RWPE2 (cell line): ENCODE data around the gene VSX2.
A peak's percentile ranks its signal among the peaks of the same experiment; 100 is the strongest.

ENCODE experiments used
- ATAC-seq: fragments of 200-7000 bp; cut with Tn5 transposase; 3 replicates; pipeline ENCODE4 v1.9.1; 2021; ENCODE audit warnings: low read depth
- DNase-seq: peaks from one replicate; pipeline ENCODE4 v3.0.0-alpha.2; 2020; ENCODE audit warnings: low spot score
- H3K27ac ChIP-seq: fragments of 450-650 bp; 2 replicates; pipeline ENCODE4 v1.5.1; 2017; ENCODE audit warnings: mild to moderate bottlenecking; ENCODE audit not compliant: poor library complexity, severe bottlenecking
- H3K27me3 ChIP-seq: fragments of 250-450 bp; sonication (Bioruptor Pico); 2 replicates; pipeline ENCODE4 v1.5.1; 2021; ENCODE audit warnings: mild to moderate bottlenecking, moderate library complexity; ENCODE audit not compliant: insufficient read depth, poor library complexity, severe bottlenecking
- H3K36me3 ChIP-seq: fragments of 250-450 bp; sonication (Bioruptor Pico); 2 replicates; pipeline ENCODE4 v1.5.1; 2020; ENCODE audit warnings: low read depth, mild to moderate bottlenecking, moderate library complexity
- H3K4me1 ChIP-seq: fragments of 250-450 bp; sonication (Bioruptor Pico); 2 replicates; pipeline ENCODE4 v1.5.1; 2021; ENCODE audit warnings: mild to moderate bottlenecking, moderate library complexity; ENCODE audit not compliant: insufficient read depth, poor library complexity, severe bottlenecking
- H3K4me3 ChIP-seq: fragments of 250-450 bp; sonication (Bioruptor Pico); 2 replicates; pipeline ENCODE4 v1.5.1; 2021; ENCODE audit warnings: mild to moderate bottlenecking, moderate library complexity; ENCODE audit not compliant: severe bottlenecking
- H3K9me3 ChIP-seq: fragments of 250-450 bp; sonication (Bioruptor Pico); 2 replicates; pipeline ENCODE4 v1.5.1; 2021; ENCODE audit warnings: mild to moderate bottlenecking, moderate library complexity; ENCODE audit not compliant: severe bottlenecking
- CTCF ChIP-seq: fragments of 450-650 bp; IDR thresholded peaks from one replicate; pipeline ENCODE4 v1.5.1; 2017; ENCODE audit warnings: mild to moderate bottlenecking, moderate library complexity; ENCODE audit not compliant: poor library complexity, severe bottlenecking

Gene VSX2

GRCh38 chr14:74297986-74298385 lies 58.7 kb downstream of the VSX2 start:
- H3K36me3 ChIP-seq, result peaks cover 30% of the 10 kb centered on the region
- no peaks in the 10 kb centered on the region for H3K4me1 ChIP-seq
- no peaks in the 10 kb centered on the region for H3K27me3 ChIP-seq
- no peak overlapping the region for H3K4me3 ChIP-seq
- H3K27ac ChIP-seq, result no peak overlapping the region
- no peak for DNase-seq
- ATAC-seq, result no peak
- H3K9me3 ChIP-seq, result no peaks in the 10 kb centered on the region
- TF ChIP-seq CTCF, result no peak

- no peaks in the 10 kb centered on the region for H3K27me3 ChIP-seq
- H3K27ac ChIP-seq, result no peak overlapping the region
- no peaks in the 10 kb centered on the region for H3K9me3 ChIP-seq
- peaks cover 30% of the 10 kb centered on the region for H3K36me3 ChIP-seq
- DNase-seq, result no peak
- H3K4me3 ChIP-seq, result no peak overlapping the region
- H3K4me1 ChIP-seq, result peaks cover 4% of the 10 kb centered on the region
- TF ChIP-seq CTCF, result no peak
- ATAC-seq, result no peak
These were observed 59.9 kb downstream of the VSX2 start for GRCh38 chr14:74299061-74299545.

- H3K4me3 ChIP-seq, result peak overlapping the region; percentile 77
- no peaks in the 10 kb centered on the region for H3K9me3 ChIP-seq
- no peaks in the 10 kb centered on the region for H3K27me3 ChIP-seq
- peak; percentile 19 for TF ChIP-seq CTCF
- peaks cover 30% of the 10 kb centered on the region for H3K36me3 ChIP-seq
- peak overlapping the region; percentile 52 for H3K27ac ChIP-seq
- ATAC-seq, result peak; percentile 1; the same call in 1 of the 3 replicates
- H3K4me1 ChIP-seq, result peaks cover 4% of the 10 kb centered on the region
- no peak for DNase-seq
These were observed 62.4 kb downstream of the VSX2 start for GRCh38 chr14:74301594-74302151.

GRCh38 chr14:74302152-74302628 lies 62.9 kb downstream of the VSX2 start:
- peak; percentile 65 for ATAC-seq
- Histone ChIP-seq H3K9me3 (no peaks in the 10 kb centered on the region), H3K27ac (peak overlapping the region; percentile 52), H3K27me3 (no peaks in the 10 kb centered on the region), H3K4me3 (peak overlapping the region; percentile 77), H3K4me1 (peaks cover 4% of the 10 kb centered on the region), H3K36me3 (peaks cover 25% of the 10 kb centered on the region)
- no peak for DNase-seq
- TF ChIP-seq CTCF, result no peak
